SU-DHL-6 (cell line): ENCODE measurements around the gene GPR107.

Experiments
- CTCF ChIP-seq: fragments of 200-600 bp; sonication (generic); IDR thresholded peaks from one replicate; pipeline ENCODE4 v1.5.1; 2017; ENCODE audit warnings: antibody characterized with exemption, mild to moderate bottlenecking, low read length, moderate library complexity; ENCODE audit not compliant: insufficient read depth, poor library complexity, severe bottlenecking
- EZH2phosphoT487 ChIP-seq: fragments of 200-600 bp; sonication (generic), shearing (Covaris generic); conservative IDR thresholded peaks from 2 replicates; pipeline ENCODE4 v1.6.1; 2018; ENCODE audit warnings: mild to moderate bottlenecking, antibody characterized with exemption, low read length, moderate library complexity, mixed read lengths

GRCh38 chr9:130010151-130010988, 43.3 kb upstream of the GPR107 start:
- no peak for TF ChIP-seq CTCF
- TF ChIP-seq EZH2phosphoT487: no peak
